HL-60 (cell line): Measurements from ENCODE around the gene EZH1.

Source experiments
- DNase-seq, 2 experiments: peaks; one replicate each; pipeline ENCODE4 v3.0.0-alpha.2; 2010 to 2020; ENCODE audit warnings: low read depth in 1 of 2, low spot score in 1 of 2
- H3K27ac ChIP-seq: fragments of 250-450 bp; sonication (Bioruptor Pico); replicated peaks from 2 replicates; pipeline ENCODE4 v1.5.1; 2020; ENCODE audit warnings: mild to moderate bottlenecking, moderate library complexity
- H3K27me3 ChIP-seq: fragments of 250-450 bp; sonication (Bioruptor Pico); 2 replicates; pipeline ENCODE4 v1.5.1; 2021; ENCODE audit warnings: mild to moderate bottlenecking, moderate library complexity; ENCODE audit not compliant: insufficient read depth, poor library complexity, severe bottlenecking
- H3K4me3 ChIP-seq: replicated peaks from 2 replicates; pipeline ENCODE4 v1.5.1; 2011; ENCODE audit warnings: mild to moderate bottlenecking, control low read depth, low read length; ENCODE audit not compliant: insufficient read depth
- GABPA ChIP-seq: IDR thresholded peaks from 2 replicates; pipeline ENCODE4 v1.6.1; 2012; ENCODE audit warnings: low read depth
- POLR2AphosphoS5 ChIP-seq: IDR thresholded peaks from 2 replicates; pipeline ENCODE4 v1.6.1; 2012; ENCODE audit warnings: low read depth
- SPI1 ChIP-seq: IDR thresholded peaks from 2 replicates; pipeline ENCODE4 v1.6.1; 2012; ENCODE audit warnings: low read depth, mild to moderate bottlenecking, borderline replicate concordance
- TF ChIP-seq, protein P1 (sequence below): IDR thresholded peaks from 2 replicates; pipeline ENCODE4 v1.6.1; 2012; ENCODE audit warnings: low read depth; ENCODE audit not compliant: insufficient replicate concordance
- TF ChIP-seq, protein P2 (sequence below): IDR thresholded peaks from one replicate; pipeline ENCODE4 v1.5.1; 2011; ENCODE audit warnings: low read length, control low read depth, inconsistent platforms; ENCODE audit not compliant: insufficient read depth

EZH1 gene

DNA sequence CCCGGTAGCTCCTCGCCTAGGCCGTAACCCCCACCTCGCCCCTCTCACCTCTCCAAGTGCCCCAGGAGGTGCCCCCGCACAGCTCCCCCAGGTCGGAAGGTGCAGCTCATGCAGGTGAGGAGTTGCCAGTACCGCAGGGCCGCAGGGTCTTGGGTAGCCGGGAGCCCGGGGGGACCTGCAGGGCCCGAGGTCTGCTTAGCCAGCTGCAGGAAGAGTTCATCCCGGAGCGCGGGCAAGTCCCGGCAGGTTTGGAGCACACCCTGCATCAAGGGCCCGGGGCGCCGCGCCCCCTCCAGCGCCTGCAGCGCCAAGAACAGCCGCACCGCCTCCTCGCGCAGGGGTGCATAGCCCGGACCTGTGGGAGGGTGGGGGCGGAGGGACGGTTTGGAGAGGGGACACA is 72.8 kb downstream of the EZH1 start:
- peaks cover 60% of the 10 kb centered on the region for H3K27me3 ChIP-seq
- H3K27ac ChIP-seq: no peak overlapping the region
- TF ChIP-seq GABPA: no peak
- TF ChIP-seq, protein P1, sequence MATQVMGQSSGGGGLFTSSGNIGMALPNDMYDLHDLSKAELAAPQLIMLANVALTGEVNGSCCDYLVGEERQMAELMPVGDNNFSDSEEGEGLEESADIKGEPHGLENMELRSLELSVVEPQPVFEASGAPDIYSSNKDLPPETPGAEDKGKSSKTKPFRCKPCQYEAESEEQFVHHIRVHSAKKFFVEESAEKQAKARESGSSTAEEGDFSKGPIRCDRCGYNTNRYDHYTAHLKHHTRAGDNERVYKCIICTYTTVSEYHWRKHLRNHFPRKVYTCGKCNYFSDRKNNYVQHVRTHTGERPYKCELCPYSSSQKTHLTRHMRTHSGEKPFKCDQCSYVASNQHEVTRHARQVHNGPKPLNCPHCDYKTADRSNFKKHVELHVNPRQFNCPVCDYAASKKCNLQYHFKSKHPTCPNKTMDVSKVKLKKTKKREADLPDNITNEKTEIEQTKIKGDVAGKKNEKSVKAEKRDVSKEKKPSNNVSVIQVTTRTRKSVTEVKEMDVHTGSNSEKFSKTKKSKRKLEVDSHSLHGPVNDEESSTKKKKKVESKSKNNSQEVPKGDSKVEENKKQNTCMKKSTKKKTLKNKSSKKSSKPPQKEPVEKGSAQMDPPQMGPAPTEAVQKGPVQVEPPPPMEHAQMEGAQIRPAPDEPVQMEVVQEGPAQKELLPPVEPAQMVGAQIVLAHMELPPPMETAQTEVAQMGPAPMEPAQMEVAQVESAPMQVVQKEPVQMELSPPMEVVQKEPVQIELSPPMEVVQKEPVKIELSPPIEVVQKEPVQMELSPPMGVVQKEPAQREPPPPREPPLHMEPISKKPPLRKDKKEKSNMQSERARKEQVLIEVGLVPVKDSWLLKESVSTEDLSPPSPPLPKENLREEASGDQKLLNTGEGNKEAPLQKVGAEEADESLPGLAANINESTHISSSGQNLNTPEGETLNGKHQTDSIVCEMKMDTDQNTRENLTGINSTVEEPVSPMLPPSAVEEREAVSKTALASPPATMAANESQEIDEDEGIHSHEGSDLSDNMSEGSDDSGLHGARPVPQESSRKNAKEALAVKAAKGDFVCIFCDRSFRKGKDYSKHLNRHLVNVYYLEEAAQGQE: no peak
- no peak for TF ChIP-seq POLR2AphosphoS5
- no peak for TF ChIP-seq SPI1
- TF ChIP-seq, protein P2, sequence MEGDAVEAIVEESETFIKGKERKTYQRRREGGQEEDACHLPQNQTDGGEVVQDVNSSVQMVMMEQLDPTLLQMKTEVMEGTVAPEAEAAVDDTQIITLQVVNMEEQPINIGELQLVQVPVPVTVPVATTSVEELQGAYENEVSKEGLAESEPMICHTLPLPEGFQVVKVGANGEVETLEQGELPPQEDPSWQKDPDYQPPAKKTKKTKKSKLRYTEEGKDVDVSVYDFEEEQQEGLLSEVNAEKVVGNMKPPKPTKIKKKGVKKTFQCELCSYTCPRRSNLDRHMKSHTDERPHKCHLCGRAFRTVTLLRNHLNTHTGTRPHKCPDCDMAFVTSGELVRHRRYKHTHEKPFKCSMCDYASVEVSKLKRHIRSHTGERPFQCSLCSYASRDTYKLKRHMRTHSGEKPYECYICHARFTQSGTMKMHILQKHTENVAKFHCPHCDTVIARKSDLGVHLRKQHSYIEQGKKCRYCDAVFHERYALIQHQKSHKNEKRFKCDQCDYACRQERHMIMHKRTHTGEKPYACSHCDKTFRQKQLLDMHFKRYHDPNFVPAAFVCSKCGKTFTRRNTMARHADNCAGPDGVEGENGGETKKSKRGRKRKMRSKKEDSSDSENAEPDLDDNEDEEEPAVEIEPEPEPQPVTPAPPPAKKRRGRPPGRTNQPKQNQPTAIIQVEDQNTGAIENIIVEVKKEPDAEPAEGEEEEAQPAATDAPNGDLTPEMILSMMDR: no peak
- DNase-seq: no peak
- H3K4me3 ChIP-seq: no peak overlapping the region

DNA sequence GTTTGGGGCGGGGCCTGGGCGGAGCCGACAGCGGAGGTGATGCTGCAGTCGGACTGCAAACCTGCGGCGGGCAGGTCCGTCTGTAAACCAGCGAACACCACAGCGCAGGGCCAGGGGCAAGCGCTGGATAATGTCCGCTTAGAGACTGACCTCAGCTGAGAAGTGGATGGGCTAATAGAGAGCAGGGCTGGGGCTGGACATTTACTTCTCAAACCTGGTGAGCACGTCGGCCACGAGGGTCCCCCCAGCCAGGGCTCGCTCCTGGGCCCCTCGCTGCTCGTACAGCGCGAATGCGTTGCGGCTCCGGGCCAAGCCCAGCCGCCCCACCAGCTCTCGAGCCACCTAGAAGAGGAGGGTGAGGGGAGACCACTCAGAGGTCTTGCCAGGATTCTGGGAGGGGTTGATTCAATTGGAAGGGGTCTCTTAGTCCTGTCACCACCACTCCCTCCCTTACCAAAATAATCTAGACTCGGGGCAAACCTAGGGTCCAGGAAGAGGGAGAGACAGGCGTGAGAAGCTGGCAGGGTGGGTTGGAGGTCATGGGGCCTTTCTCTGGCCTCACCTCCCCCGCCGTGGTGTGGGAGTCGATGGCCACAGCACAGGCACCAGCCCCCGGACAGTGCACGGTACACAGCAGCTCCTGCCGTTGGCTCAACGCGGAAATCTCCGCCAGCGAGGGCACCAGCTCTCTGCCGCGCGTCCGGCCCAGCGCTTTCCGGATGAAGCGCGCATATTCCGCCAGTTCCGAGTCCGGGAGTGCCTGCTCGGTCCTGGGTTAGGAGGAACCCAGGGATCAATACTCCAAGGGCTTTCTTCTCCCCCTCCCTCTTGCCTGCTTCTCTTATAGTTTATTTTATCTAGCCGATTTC is 73.8 kb downstream of the EZH1 start:
- Histone ChIP-seq H3K27ac (no peak overlapping the region), H3K27me3 (peaks cover 54% of the 10 kb centered on the region), H3K4me3 (no peak overlapping the region)
- TF ChIP-seq SPI1 (no peak), POLR2AphosphoS5 (no peak), GABPA (no peak)
- TF ChIP-seq, protein P2: no peak
- TF ChIP-seq, protein P1: no peak
- DNase-seq: no peak

DNA sequence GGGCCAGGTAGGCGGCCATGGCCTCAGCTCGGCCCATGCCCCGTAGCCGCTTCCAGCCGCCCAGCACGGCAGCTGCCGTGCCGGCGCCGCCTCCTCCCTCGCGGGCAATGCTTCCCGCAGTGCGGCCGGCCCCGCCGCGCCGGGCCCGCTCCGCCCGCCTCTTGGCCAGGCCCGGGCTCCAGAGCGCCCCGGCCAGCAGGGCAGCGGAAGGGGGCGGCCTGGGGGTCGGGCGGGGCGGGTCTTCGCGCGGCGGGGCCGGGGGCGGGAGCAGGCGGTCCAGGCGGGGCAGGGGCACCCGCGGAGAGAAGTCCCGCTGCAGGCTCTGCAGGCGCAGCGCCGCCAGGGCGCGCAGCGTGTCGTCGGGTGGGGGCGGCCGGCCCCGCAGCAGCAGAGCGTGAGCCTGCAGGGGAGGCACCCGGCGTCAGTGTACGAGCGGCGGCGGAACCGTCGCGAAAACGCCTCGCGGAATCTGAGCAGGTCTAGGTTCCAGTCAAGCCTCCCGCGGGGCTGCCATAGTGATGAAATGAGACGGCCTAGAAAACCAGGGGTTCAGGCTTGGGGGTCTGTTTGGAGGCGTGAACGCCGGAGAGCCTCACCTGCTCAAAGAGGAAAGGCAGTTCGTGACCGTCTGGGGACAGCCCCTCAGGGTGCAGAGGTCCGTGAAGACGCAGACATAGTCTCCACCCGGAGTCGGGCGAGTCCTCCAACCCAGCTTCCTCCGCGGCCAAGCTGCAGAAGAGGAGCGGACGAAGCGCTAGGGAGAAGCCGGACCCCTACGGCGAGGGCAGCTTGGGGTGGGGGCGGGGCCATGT is 74.7 kb downstream of the EZH1 start:
- H3K27me3 ChIP-seq: peaks cover 47% of the 10 kb centered on the region
- H3K27ac ChIP-seq: no peak overlapping the region
- TF ChIP-seq, protein P2: no peak
- no peak for TF ChIP-seq POLR2AphosphoS5
- DNase-seq: peak in 1 of 2 experiments; percentile 30
- H3K4me3 ChIP-seq: peak overlapping the region; percentile 21
